Neutrophil (primary cell): ENCODE measurements around the gene MPDZ.

Experiments used
- H3K27ac ChIP-seq: fragments of 200-600 bp; sonication (generic); 2 replicates; pipeline ENCODE4 v1.5.1; 2016; ENCODE audit warnings: mild to moderate bottlenecking, moderate library complexity
- H3K27me3 ChIP-seq: fragments of 200-600 bp; sonication (generic); 2 replicates; pipeline ENCODE4 v1.6.0; 2016; ENCODE audit warnings: mild to moderate bottlenecking
- H3K36me3 ChIP-seq: fragments of 200-600 bp; sonication (generic); 2 replicates; pipeline ENCODE4 v1.5.1; 2017
- H3K4me1 ChIP-seq, 2 experiments: fragments of 200-600 bp in 1 of 2; sonication (generic) in 1 of 2; 1 replicate in 1 of 2; 2 replicates in 1 of 2; pipeline versions ENCODE4 v1.5.1 to v1.6.1; 2013 to 2016; ENCODE audit warnings: low read depth in 1 of 2, low read length in 1 of 2, mild to moderate bottlenecking in 1 of 2, moderate library complexity in 1 of 2; ENCODE audit not compliant: control insufficient read depth in 1 of 2, insufficient read depth in 1 of 2
- H3K4me3 ChIP-seq, 2 experiments: fragments of 200-600 bp in 1 of 2; sonication (generic) in 1 of 2; 1 replicate in 1 of 2; 2 replicates in 1 of 2; pipeline ENCODE4 v1.5.1; 2013 to 2016; ENCODE audit warnings: low read depth in 1 of 2, low read length in 1 of 2, mild to moderate bottlenecking in 1 of 2, moderate library complexity in 1 of 2
- H3K9me3 ChIP-seq: fragments of 200-600 bp; sonication (generic); 2 replicates; pipeline ENCODE4 v1.5.1; 2016
- CTCF ChIP-seq: fragments of 200-600 bp; sonication (generic); IDR thresholded peaks from 2 replicates; pipeline ENCODE4 v1.5.1; 2016; ENCODE audit warnings: antibody characterized with exemption

The MPDZ gene

GRCh38 chr9:13266167-13266566 is 13.3 kb downstream of the MPDZ start:
- Histone ChIP-seq H3K27me3 (no peaks in the 10 kb centered on the region), H3K36me3 (no peaks in the 10 kb centered on the region), H3K4me3 (no peak overlapping the region), H3K9me3 (no peaks in the 10 kb centered on the region), H3K4me1 (no peaks in the 10 kb centered on the region), H3K27ac (no peak overlapping the region)
- no peak for TF ChIP-seq CTCF

DNA sequence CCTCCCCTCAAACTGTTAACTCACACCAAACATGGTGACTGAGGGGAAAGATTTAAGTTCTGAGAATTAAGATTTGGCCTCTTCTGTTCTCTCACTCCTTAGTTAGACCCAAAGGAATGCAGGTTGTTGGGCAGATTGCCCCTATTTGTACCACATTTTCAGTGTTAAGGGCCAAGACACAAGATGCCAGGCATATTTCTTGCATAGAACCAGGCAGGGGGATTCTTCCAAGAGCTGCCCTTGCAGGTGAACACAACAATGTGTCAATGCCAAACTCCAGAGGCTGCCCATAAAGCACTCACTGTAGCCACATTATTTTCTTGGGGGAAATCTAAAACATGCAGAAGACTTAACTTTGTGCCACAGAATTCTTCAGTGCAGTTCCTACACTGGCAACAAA is 14.7 kb downstream of the MPDZ start:
- no peaks in the 10 kb centered on the region for H3K4me1 ChIP-seq
- no peaks in the 10 kb centered on the region for H3K27me3 ChIP-seq

DNA sequence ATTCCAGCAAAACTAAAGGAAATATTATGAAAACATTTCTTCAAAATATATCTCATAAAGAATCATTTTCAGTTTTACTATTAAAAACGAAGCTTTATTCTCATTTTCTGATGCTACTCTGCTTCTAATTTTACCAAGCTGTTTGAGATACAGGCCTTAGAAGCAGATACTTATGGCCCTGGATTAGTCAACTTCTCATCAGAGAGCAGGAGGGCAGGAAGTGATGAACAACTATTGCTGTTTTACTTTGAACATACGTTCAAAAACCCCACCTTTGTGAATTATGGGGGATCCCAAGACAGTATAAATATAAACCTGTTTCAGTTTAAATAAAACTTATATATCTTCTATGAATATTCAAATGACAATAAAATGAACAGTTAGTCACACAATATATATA is 16.0 kb downstream of the MPDZ start:
- no peak overlapping the region for H3K4me3 ChIP-seq
- no peaks in the 10 kb centered on the region for H3K36me3 ChIP-seq
- no peaks in the 10 kb centered on the region for H3K27me3 ChIP-seq
- TF ChIP-seq CTCF = no peak
- H3K27ac ChIP-seq = no peak overlapping the region
- no peaks in the 10 kb centered on the region for H3K4me1 ChIP-seq
- no peaks in the 10 kb centered on the region for H3K9me3 ChIP-seq

More for the DNA sequence above, 14.7 kb downstream of the MPDZ start:
- Histone ChIP-seq H3K4me3 (no peak overlapping the region), H3K9me3 (no peaks in the 10 kb centered on the region), H3K36me3 (no peaks in the 10 kb centered on the region), H3K27ac (no peak overlapping the region)
- TF ChIP-seq CTCF = no peak

DNA sequence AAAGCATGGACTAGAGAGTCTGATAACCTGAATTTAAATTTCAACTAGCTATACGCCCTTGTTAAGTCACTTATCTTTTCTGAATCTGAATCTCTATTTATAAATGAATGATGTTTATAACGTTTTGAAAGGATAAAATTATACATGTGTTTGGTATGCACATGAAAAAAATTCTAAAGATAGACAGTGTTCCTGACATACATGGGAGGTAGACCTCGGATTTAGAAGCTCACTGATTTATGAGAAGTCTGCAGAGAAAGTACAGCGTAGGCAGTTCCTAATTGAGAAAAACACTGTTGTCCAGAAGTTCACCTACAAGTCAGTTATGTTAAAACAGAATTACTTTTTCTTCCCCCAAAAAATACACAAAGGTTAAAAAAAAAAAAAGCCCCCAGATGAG is 26.6 kb downstream of the MPDZ start:
- H3K9me3 ChIP-seq = no peaks in the 10 kb centered on the region
- H3K4me1 ChIP-seq = no peaks in the 10 kb centered on the region
- no peaks in the 10 kb centered on the region for H3K27me3 ChIP-seq
- no peak for TF ChIP-seq CTCF
- H3K36me3 ChIP-seq = no peaks in the 10 kb centered on the region
- no peak overlapping the region for H3K27ac ChIP-seq
- H3K4me3 ChIP-seq = no peak overlapping the region

DNA sequence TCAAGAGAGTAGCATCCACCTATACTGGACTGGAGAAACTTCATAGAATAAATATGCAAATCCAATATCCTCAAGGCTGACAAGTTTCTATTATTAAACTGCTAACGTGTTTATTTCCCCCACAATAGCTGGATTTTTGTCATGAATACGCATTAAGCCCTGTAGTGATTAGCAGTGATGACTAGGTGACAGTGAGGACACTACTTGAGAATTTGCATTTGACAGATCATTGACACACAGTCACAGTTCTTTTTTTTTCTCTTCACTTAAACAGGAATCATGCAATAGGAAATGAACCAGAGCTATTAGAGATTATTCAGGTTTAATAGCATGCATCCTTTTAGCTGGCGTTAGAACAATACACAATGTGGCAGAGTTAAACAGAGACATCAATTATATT is 35.3 kb downstream of the MPDZ start:
- no peaks in the 10 kb centered on the region for H3K36me3 ChIP-seq
- no peaks in the 10 kb centered on the region for H3K9me3 ChIP-seq
- no peak for TF ChIP-seq CTCF
- no peaks in the 10 kb centered on the region for H3K27me3 ChIP-seq
- H3K27ac ChIP-seq = no peak overlapping the region
- no peak overlapping the region for H3K4me3 ChIP-seq
- no peaks in the 10 kb centered on the region for H3K4me1 ChIP-seq

DNA sequence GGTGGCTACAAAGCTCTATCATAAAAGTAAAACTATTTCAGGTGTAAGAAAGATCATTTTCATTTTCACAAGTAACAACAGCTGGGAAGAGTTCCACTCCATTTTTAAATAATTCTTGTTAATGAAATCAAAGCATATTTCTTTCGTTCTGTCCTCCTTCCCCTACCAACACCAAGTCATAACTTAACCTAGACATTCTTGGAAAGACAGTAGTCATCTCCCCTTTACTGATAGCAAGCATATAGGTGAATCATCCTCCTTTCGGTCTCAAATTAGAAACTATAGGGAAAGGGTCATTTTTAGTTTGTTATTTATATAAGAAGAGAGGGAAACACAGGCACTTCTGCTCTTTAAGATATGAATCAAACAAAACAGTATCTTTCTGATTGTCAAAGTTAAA is 38.2 kb downstream of the MPDZ start:
- H3K27ac ChIP-seq = no peak overlapping the region
- no peak for TF ChIP-seq CTCF
- H3K27me3 ChIP-seq = no peaks in the 10 kb centered on the region
- no peaks in the 10 kb centered on the region for H3K36me3 ChIP-seq
- H3K4me3 ChIP-seq = no peak overlapping the region
- H3K4me1 ChIP-seq = no peaks in the 10 kb centered on the region
- no peaks in the 10 kb centered on the region for H3K9me3 ChIP-seq
